ENCODE measurements around the gene ADH6. TPM values are rescaled to one million over a fixed set of nuclear protein-coding genes. Genes with fewer than 3 reads are reported as not detected.

Gene ADH6
- total and polyA plus RNA-seq, 5 experiments from 2014 or later: not detected

GRCh38 chr4:99185581-99185980 is 33.5 kb downstream of the ADH6 start:
- no peaks in the 10 kb centered on the region for H3K27me3 Mint-ChIP-seq
- peaks cover 11 to 69% (median 42%) of the 10 kb centered on the region in 9 donors for H3K9me3 Mint-ChIP-seq
- H3K36me3 Mint-ChIP-seq: peaks cover 11 to 65% (median 63%) of the 10 kb centered on the region in 3 donors
- ATAC-seq (no peak), DNase-seq (no peak)
- POLR2A ChIA-PET: interaction anchor here (0.6 kb wide), 1 partner anchor 303 kb away, joined by 5 read pairs; no protein-coding TSS in a partner anchor
- H3K4me3 Mint-ChIP-seq: no peak overlapping the region
- no peak overlapping the region for H3K27ac Mint-ChIP-seq
- H3K4me1 Mint-ChIP-seq: no peaks in the 10 kb centered on the region

- H3K36me3 Mint-ChIP-seq: peaks cover 8 to 59% (median 59%) of the 10 kb centered on the region in 3 donors
Observed at GRCh38 chr4:99180382-99181070, 38.5 kb downstream of the ADH6 start.

GRCh38 chr4:99179626-99180025 is 39.4 kb downstream of the ADH6 start:
- Mint-ChIP-seq H3K27ac (no peak overlapping the region), H3K27me3 (peaks cover 0 to 2% (median 0%) of the 10 kb centered on the region in 5 donors), H3K9me3 (peaks cover 7 to 53% (median 23%) of the 10 kb centered on the region in 9 donors), H3K36me3 (peaks cover 13 to 62% (median 55%) of the 10 kb centered on the region in 3 donors), H3K4me3 (no peak overlapping the region), H3K4me1 (no peaks in the 10 kb centered on the region)
- POLR2A ChIA-PET: no interaction called here
- no peak for ATAC-seq
- DNase-seq: no peak

More at GRCh38 chr4:99180382-99181070, 38.5 kb downstream of the ADH6 start:
- DNase-seq (no peak), ATAC-seq (no peak)
- POLR2A ChIA-PET: no interaction called here
- Mint-ChIP-seq H3K27ac (no peak overlapping the region), H3K4me1 (no peaks in the 10 kb centered on the region), H3K27me3 (peaks cover 0 to 2% (median 0%) of the 10 kb centered on the region in 5 donors), H3K9me3 (peaks cover 10 to 54% (median 30%) of the 10 kb centered on the region in 9 donors), H3K4me3 (no peak overlapping the region)

- DNase-seq (no peak), ATAC-seq (no peak)
- H3K4me1 Mint-ChIP-seq: no peaks in the 10 kb centered on the region
- POLR2A ChIA-PET: no interaction called here
- H3K27ac Mint-ChIP-seq: no peak overlapping the region
- peaks cover 7 to 51% (median 24%) of the 10 kb centered on the region in 9 donors for H3K9me3 Mint-ChIP-seq
- H3K4me3 Mint-ChIP-seq: no peak overlapping the region
- H3K27me3 Mint-ChIP-seq: peaks cover 0 to 2% (median 0%) of the 10 kb centered on the region in 5 donors
- H3K36me3 Mint-ChIP-seq: peaks cover 13 to 63% (median 52%) of the 10 kb centered on the region in 3 donors
Observed at GRCh38 chr4:99179178-99179577, 39.9 kb downstream of the ADH6 start.

GRCh38 chr4:99166544-99166943 is 52.5 kb downstream of the ADH6 start:
- H3K27ac Mint-ChIP-seq: no peak overlapping the region
- peaks cover 0 to 1% (median 0%) of the 10 kb centered on the region in 5 donors for H3K27me3 Mint-ChIP-seq
- peaks cover 0 to 26% (median 18%) of the 10 kb centered on the region in 3 donors for H3K36me3 Mint-ChIP-seq
- POLR2A ChIA-PET: no interaction called here
- H3K9me3 Mint-ChIP-seq: peaks cover 6 to 21% (median 10%) of the 10 kb centered on the region in 9 donors
- ATAC-seq (no peak), DNase-seq (no peak)
- H3K4me3 Mint-ChIP-seq: no peak overlapping the region
- no peaks in the 10 kb centered on the region for H3K4me1 Mint-ChIP-seq

- Mint-ChIP-seq H3K27me3 (peaks cover 0 to 1% (median 0%) of the 10 kb centered on the region in 5 donors), H3K27ac (no peak overlapping the region), H3K4me1 (no peaks in the 10 kb centered on the region), H3K9me3 (peaks cover 6 to 21% (median 9%) of the 10 kb centered on the region in 9 donors), H3K4me3 (no peak overlapping the region), H3K36me3 (peaks cover 0 to 26% (median 18%) of the 10 kb centered on the region in 3 donors)
- ATAC-seq (no peak), DNase-seq (no peak)
- POLR2A ChIA-PET: no interaction called here
Observed at GRCh38 chr4:99165978-99166377, 53.1 kb downstream of the ADH6 start.

GRCh38 chr4:99161373-99162099 is 57.5 kb downstream of the ADH6 start:
- H3K9me3 Mint-ChIP-seq: peaks cover 0 to 8% (median 2%) of the 10 kb centered on the region in 9 donors
- H3K27me3 Mint-ChIP-seq: peaks cover 0 to 4% (median 0%) of the 10 kb centered on the region in 5 donors
- H3K27ac Mint-ChIP-seq: no peak overlapping the region
- peaks cover 0 to 14% (median 2%) of the 10 kb centered on the region in 3 donors for H3K36me3 Mint-ChIP-seq
- H3K4me1 Mint-ChIP-seq: no peaks in the 10 kb centered on the region
- no peak for DNase-seq
- no peak overlapping the region for H3K4me3 Mint-ChIP-seq
- POLR2A ChIA-PET: no interaction called here
- no peak for ATAC-seq

- no peak overlapping the region for H3K27ac Mint-ChIP-seq
- H3K27me3 Mint-ChIP-seq: peaks cover 0 to 4% (median 0%) of the 10 kb centered on the region in 5 donors
- H3K4me1 Mint-ChIP-seq: no peaks in the 10 kb centered on the region
- peaks cover 0 to 8% (median 0%) of the 10 kb centered on the region in 3 donors for H3K36me3 Mint-ChIP-seq
- ATAC-seq: no peak
- H3K9me3 Mint-ChIP-seq: peaks cover 0 to 4% (median 0%) of the 10 kb centered on the region in 9 donors
- POLR2A ChIA-PET: no interaction called here
- no peak overlapping the region for H3K4me3 Mint-ChIP-seq
- no peak for DNase-seq
Observed at GRCh38 chr4:99159699-99160098, 59.3 kb downstream of the ADH6 start.

- ATAC-seq: no peak
- H3K9me3 Mint-ChIP-seq: no peaks in the 10 kb centered on the region
- peaks cover 0 to 7% (median 0%) of the 10 kb centered on the region in 3 donors for H3K36me3 Mint-ChIP-seq
- H3K27ac Mint-ChIP-seq: no peak overlapping the region
- POLR2A ChIA-PET: no interaction called here
- peaks cover 0 to 3% (median 0%) of the 10 kb centered on the region in 5 donors for H3K27me3 Mint-ChIP-seq
- H3K4me1 Mint-ChIP-seq: no peaks in the 10 kb centered on the region
- H3K4me3 Mint-ChIP-seq: no peak overlapping the region
- DNase-seq: no peak
Observed at GRCh38 chr4:99157478-99157935, 61.5 kb downstream of the ADH6 start.

GRCh38 chr4:99156992-99157391 is 62.1 kb downstream of the ADH6 start:
- Mint-ChIP-seq H3K9me3 (no peaks in the 10 kb centered on the region), H3K36me3 (peaks cover 0 to 5% (median 0%) of the 10 kb centered on the region in 3 donors), H3K4me1 (no peaks in the 10 kb centered on the region), H3K27ac (no peak overlapping the region), H3K27me3 (peaks cover 0 to 3% (median 0%) of the 10 kb centered on the region in 5 donors), H3K4me3 (no peak overlapping the region)
- POLR2A ChIA-PET: no interaction called here
- ATAC-seq: no peak
- no peak for DNase-seq

GRCh38 chr4:99154658-99155342 is 64.2 kb downstream of the ADH6 start:
- no peak overlapping the region for H3K27ac Mint-ChIP-seq
- H3K36me3 Mint-ChIP-seq: peaks cover 0 to 7% (median 0%) of the 10 kb centered on the region in 3 donors
- H3K4me1 Mint-ChIP-seq: peaks cover under 1 to 8% (median 3%) of the 10 kb centered on the region in 4 donors
- POLR2A ChIA-PET: no interaction called here
- H3K9me3 Mint-ChIP-seq: no peaks in the 10 kb centered on the region
- no peak for DNase-seq
- ATAC-seq: no peak
- peaks cover 0 to 3% (median 0%) of the 10 kb centered on the region in 5 donors for H3K27me3 Mint-ChIP-seq
- H3K4me3 Mint-ChIP-seq: no peak overlapping the region
